Cerebellar nuclear complex (tissue), 1 donor: ENCODE measurements around the gene SGSM2.
A peak's percentile ranks its signal among the peaks of the same experiment; 100 is the strongest.

Experiments
- DNase-seq, 2 experiments: peaks; one replicate each; lab custom pipeline; 2025; lab: John Stamatoyannopoulos, UW

The SGSM2 gene

GRCh38 chr17:2398655-2399571 lies 61.6 kb downstream of the SGSM2 start:
- DNase-seq, result no peak

GRCh38 chr17:2399572-2400473 lies 62.5 kb downstream of the SGSM2 start:
- DNase-seq, result peak; percentile 55 to 75

GRCh38 chr17:2400474-2400866 lies 63.2 kb downstream of the SGSM2 start:
- DNase-seq, result no peak

GRCh38 chr17:2400877-2401425 lies 63.6 kb downstream of the SGSM2 start, which contains the start of gene MNT:
Gene MNT (minus strand): TSS chr17:2401060. CDS start chr17:2400712, 348 bp downstream.
- peak in 1 of 2 experiments; percentile 74 for DNase-seq

- DNase-seq, result peak; percentile 69 to 95
Measured at GRCh38 chr17:2401426-2402221, 64.3 kb downstream of the SGSM2 start.

GRCh38 chr17:2402544-2402943 lies 65.2 kb downstream of the SGSM2 start:
- no peak for DNase-seq

- DNase-seq, result no peak
Measured at GRCh38 chr17:2403044-2403443, 65.7 kb downstream of the SGSM2 start.

- no peak for DNase-seq
Measured at GRCh38 chr17:2405247-2405926, 68.1 kb downstream of the SGSM2 start.

GRCh38 chr17:2406271-2406902 lies 69.1 kb downstream of the SGSM2 start:
- no peak for DNase-seq

GRCh38 chr17:2406903-2407790 lies 69.8 kb downstream of the SGSM2 start:
- no peak for DNase-seq

GRCh38 chr17:2410951-2411350 lies 73.7 kb downstream of the SGSM2 start:
- no peak for DNase-seq

GRCh38 chr17:2412561-2413021 lies 75.3 kb downstream of the SGSM2 start:
- DNase-seq, result no peak

GRCh38 chr17:2414446-2415064 lies 77.3 kb downstream of the SGSM2 start:
- DNase-seq, result no peak

- DNase-seq, result no peak
Measured at GRCh38 chr17:2415081-2415480, 77.8 kb downstream of the SGSM2 start.

GRCh38 chr17:2416010-2416734 lies 78.9 kb downstream of the SGSM2 start:
- peak; percentile 67 to 74 for DNase-seq

GRCh38 chr17:2418572-2418971 lies 81.3 kb downstream of the SGSM2 start:
- DNase-seq, result no peak

- DNase-seq, result no peak
Measured at GRCh38 chr17:2419486-2419885, 82.2 kb downstream of the SGSM2 start.

- DNase-seq, result no peak
Measured at GRCh38 chr17:2420176-2420575, 82.9 kb downstream of the SGSM2 start.
